GM21619 (cell line): ENCODE measurements around the gene CD164L2.
A peak's percentile ranks its signal among the peaks of the same experiment; 100 is the strongest.
"Not testable (repeated sequence)": the region's sequence is repeated elsewhere in the genome, so short reads cannot be mapped to it uniquely, and the experiment has no call there.

Experiments used
- ATAC-seq: cut with Tn5 transposase; IDR thresholded peaks from one replicate; pipeline ENCODE4 v1.9.1; 2021; ENCODE audit not compliant: unreplicated experiment

Gene CD164L2

DNA sequence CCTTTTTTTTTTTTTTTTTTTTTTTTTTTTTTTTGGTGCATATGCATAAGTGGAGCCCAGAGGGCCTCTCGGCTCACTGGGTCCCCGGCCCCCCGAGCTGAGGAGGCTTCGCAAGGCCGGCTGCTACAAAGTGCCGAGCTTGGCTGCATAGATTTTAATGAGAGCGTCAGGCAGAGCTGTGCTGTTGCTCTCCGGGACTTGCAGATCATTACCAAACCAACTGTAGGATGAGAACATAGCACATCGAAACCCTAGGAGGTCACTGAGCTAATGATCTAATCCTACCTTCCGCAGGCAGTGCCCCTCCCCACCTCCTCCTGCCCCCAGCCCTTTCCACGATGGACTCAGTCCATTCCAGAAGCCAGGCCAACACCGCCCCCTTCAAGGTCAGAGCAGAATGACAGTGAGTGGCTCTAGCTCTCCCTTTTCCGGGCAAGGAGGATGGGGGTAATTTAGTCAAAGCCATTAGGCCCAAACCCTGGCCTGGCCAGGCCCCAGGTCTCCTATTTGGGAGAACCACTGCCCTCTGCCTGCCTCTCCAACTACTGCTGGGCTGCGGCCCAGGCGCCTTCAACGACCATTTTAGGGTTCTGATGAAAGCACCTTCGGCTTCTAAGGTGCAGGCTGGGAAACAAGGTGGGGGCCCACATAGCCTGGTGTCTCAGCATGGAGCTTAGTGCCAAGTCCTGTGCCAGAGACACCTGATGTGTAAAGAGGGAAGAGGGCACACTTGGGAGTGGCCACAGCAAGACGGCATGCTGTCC lies 22.6 kb upstream of the CD164L2 start:
- ATAC-seq: not testable (repeated sequence)

- ATAC-seq: no peak
Measured at GRCh38 chr1:27405074-27405473, 21.9 kb upstream of the CD164L2 start.

DNA sequence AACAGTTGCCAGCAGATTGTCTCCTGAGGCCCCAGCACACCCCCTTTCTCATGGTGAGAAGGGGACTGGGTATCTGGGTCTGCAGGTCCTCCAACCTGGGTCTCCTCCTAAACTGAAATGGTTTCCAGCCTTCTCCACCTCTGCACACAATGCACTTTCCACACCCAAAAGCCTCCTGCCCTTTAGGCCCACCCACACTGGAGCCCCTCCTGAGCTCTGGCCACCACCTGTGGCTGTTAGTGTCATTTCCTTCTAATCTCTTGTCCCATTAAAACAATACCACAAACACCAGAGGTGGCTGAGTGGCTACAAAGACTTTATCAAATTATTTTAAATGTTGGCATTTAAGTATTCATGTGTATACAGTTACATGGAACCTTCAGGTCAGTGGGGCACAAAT lies 20.8 kb upstream of the CD164L2 start:
- ATAC-seq: no peak

DNA sequence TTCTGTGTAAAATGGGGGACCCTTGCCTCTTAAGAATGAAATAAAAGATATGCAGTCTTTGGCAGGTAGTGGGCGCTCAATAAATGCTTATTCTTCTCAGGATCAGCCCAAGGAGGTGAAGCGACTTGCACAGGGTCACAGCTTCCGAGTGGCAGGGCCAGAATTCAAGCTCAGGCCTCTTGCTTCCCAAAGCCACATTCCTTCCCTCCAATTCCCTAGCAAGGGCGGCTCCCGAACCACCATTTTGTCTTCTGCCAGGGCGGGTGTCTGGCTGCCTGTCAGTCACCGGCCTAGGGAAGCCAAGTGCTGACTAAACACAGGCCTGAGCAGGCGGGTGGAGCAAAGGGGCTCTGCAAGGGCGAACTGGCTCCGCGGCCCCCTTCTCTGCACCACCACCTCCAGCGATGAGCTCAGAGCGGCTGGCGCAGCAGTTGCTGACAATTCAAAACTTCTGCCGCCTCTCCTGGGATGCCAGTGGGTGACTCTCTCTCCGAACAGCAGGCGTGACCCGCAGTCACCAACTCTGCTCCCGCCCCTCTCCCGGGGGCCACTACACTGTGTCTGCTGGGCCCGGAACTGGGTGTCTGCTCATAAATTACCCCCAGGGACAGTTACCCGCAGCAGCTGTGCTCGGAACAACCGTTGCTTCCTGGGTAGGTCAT lies 20.1 kb upstream of the CD164L2 start:
- ATAC-seq: peak; percentile 68

DNA sequence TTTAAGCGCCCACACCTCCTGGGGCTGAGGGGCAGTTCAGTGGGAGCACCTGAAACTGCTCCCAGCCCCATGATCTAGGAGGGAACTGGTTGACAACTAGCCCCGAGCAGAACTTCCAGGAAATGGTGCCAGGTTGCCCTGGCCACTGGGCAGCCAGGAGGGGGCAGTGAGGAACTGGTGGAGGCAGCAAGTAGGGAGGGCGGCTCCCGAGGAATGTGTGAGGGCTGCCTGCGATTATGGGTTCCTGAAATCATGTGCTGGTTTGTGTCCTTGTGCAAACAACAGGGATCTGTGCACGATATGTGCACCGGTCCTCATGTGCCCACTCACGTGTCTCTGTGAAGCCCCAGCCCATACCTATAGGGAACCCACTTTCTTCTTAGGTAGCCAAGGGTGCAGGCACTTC lies 19.2 kb upstream of the CD164L2 start:
- ATAC-seq: no peak

GRCh38 chr1:27400963-27401341 lies 17.8 kb upstream of the CD164L2 start:
- no peak for ATAC-seq

DNA sequence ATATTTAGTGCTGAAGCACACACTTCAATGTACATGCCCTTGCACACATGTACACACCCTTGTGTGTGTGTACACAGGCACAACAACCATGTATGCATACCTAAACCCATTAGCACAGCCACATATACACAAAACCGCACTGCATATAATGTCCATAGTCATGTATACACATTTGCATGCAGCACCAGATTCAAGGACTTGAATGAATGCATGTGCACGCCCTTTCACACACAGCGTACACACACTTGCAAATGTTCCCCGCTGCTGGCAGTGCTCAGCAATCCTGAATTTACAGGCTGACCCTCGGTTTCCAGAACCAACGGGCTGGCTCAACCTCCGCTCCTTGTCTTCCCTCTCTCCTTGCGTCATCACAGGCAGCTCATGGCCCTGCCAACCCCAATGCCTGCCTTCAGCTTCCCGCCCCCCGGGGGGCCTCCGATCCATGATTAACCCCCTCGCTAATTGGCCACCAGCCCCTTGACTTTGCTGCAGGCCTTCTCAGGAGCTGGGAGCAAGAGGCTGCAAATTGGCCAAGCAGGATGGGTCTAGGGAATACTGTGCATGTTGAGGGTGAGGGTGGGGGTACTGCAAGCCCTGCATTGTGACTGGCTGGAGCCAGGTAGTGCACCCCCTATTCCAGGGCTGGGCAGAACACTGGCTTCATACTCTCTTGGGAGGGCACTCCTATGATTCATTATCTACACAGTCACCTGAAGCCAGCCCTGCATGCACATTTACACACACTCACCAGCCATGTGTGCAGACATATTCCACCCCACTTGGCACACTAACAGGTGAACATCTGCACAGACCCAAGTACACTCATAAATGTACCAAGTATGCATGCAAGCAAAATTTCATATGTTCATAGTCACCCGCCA lies 17.2 kb upstream of the CD164L2 start:
- no peak for ATAC-seq

DNA sequence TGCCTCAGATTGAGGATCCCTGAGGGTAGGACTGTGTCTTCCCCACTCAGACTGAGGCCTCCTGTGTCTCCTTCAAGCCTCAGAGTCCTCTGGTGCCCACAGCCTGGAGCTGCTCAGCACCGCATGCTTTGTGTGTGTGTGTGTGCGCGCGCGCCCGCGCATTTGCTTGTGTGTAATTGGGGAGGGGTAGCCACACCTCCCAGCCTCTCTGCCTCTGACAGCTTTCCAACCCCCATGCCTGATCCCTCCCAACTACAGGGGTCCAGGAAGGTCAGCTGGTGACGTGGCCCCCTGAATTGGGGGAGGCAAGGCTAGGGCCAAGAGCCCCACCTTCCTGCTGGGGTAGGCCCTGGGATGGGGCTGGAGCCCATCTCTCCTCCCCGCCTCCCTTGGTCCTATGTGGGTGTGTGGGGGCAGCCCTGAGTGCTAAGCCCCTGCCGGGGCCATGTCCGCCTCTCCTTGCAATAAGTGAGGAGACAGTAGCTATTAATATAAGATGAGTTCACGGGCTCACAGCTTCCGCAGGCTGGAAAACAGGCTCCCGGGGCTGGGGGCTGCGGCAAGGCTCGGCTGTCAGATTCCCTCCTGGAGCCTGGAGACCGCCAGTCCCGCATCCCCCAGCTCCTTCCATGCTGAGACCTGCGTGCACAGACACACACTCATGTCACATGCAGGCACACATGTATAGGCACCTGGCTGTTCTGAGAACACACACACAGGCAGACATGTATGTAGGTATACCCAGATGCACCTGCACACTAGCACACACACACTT lies 16.3 kb upstream of the CD164L2 start:
- ATAC-seq: no peak

DNA sequence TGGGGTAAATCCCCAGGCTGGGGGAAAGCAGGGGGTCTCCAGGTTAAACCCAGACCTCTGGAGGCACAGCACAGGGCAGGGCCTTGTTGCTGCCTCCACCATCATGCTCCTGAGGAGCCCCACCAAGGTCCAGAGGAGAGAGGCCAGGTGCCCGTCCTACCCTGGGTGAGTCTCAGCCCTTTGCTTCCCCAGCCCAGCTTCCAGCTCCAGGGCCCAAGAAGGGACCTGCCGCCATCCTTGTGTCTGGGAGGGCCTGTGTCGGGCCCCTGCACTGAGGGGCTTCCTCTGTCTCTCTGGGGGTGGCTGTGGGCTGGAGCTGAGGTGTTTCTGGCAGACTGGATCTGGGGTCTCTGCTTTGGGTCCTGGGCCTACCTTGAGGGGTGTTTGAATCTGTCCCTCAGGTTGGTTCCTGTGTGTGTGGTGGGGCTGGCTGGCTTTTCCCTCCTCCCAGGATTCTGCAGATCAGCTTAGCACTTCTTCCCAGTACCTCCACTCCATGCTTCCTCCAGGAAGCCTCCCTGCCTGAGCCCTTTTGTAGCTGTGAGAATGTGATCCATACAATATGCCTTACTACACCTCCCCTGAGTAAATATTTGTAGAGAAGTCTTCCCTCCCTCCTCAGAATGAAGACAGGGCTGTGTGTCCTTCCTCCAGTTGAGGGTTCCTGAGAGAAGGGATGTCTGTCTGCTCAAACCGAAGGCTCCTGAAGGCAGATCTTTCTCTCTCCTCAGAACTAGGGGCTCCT lies 15.4 kb upstream of the CD164L2 start:
- no peak for ATAC-seq

DNA sequence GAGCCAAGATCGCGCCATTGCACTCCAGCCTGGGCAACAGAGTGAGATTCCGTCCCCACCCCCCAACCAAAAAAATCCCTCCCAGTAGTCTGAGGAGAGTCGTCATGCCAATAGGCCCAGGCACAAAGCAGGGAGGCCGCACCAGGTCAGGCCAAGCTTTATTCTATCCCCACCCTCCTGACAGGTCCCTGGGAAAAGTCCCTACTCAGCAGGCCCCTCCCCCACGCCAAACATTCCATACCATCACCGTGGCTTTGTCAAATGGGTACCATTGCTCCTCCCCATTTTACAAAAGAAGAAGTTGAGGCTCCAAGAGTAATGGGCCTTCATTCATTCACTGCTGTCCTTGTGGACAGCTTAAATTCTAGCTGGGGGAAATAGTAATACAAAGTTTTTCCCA lies 14.6 kb upstream of the CD164L2 start:
- ATAC-seq: no peak

DNA sequence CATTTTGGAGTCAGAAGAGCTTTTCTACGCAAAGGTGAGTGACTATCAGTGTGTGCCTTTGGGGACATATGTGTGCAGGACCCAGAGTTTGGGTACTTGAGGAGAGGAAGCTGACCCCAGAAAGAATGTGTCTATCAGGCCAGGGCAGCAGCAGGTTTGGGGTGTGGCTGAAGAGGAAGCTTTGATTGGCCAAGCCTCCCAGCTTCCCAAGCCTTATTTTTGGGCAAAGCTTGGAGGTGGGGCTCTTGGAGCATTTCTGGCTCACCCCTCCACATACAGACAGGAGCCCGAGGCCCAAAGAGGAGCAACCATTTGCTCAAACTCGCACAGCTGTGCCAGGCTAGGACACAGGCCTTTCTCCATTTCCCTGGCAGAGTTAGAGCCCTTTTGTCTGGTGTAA lies 14.0 kb upstream of the CD164L2 start:
- no peak for ATAC-seq

GRCh38 chr1:27395441-27396195 lies 12.5 kb upstream of the CD164L2 start:
- ATAC-seq: peak; percentile 38

DNA sequence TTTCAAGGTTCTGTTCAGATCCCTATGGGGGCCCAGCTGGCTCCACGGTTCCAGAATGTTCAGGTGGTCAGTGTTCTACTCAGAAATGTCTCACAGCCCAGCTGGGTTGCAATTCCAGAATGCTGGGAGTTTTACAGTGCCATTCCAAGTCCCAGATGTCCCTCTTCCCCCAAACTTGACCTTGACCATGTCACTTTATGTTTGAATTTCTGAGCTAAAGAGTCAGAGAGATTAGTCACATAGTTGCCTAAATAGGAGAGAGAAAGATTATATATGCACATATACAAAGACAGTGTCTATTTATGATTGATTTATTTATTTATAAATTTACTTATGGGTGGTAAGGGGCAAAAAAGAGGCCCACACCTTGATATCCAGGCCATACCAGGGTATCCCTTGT lies 11.8 kb upstream of the CD164L2 start:
- ATAC-seq: no peak

- no peak for ATAC-seq
Measured at GRCh38 chr1:27394282-27394658, 11.1 kb upstream of the CD164L2 start.

GRCh38 chr1:27393641-27394281 lies 10.6 kb upstream of the CD164L2 start:
- ATAC-seq: no peak

DNA sequence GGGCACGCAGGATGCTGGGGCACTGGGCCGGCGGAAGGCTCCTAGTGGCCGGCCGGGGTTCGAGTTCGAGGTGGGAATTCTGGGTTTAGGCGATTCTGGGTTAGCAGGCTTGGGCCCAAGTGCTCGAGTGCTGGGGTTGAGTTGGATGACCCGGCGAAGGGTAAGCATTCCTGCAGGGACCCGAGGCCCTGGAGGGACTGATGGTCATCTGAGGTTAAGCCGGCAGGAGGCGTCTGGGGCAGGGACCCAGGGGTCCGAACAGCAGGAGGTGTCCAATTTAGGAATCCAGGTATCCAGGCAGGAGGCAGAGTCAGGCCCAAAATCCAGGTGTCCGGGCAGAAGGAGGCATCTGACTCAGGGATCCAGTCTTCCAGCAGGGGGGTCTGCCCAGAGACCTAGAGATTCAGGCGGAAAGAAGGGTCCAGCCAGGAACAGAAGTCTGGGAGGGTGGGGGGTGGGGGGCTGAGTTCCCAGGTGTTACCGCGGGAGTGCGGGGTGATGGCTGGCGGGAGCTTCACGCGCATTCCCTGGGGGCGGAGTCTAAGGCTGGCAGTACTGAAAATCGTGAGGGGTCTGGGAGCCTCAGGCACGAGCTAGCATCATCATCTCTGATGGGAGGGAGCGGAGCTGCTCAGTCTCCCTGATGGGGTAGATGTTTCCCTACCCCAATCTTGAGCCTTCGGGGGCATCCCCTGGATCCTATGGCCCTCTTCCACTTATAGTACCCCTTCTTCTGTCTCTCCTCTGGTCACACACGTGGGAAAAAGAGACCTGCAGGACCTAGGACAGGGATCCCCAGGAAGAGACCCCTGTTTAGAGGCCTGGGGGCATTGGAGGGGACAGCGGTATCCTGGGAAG lies 9.9 kb upstream of the CD164L2 start:
- ATAC-seq: no peak

DNA sequence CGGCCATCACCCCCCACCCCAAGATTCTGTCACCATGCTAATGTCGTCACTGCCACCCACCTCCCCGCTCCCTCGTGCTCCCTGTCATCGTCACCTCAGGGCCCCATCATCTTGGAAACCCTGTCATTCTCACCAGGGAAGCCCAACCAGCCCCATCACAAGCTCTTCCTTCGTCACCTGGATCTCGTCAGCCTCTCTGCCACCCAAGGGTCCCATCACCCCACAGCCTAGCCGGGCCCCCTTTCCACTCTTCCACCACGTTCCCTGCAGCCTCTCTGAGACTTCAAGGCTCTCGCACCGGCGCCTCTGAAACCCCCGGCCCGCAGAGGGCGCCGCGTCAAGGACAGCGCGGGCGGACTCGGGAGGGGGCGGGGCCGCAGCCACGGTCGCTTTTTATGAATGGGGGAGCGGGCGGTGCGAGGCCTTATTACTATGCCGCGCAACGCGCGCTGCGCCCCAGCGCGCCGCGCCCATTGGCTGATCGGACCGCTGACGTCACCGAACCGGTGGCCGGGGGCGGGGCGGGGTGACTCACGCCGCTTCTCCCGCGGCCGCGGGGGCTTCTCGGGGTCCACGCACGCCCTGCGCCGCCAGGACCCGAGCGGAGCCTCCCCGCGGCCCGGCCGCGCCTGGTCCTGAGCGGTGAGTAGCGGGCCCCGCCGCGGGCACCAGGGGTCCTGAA lies 9.1 kb upstream of the CD164L2 start, which contains the start of gene GPR3:
Gene GPR3 (plus strand): TSS at position 527 of the 682 bp plus-strand sequence. CDS start 1,177 bp downstream, outside the sequence.
- peak; percentile 61 for ATAC-seq
